Glomerular visceral epithelial cell (primary cell): ENCODE data around the gene FLRT3.

ENCODE experiments used
- DNase-seq: peaks from one replicate; pipeline ENCODE4 v3.0.0-alpha.2; 2016; ENCODE audit errors: extremely low spot score

Gene FLRT3

DNA sequence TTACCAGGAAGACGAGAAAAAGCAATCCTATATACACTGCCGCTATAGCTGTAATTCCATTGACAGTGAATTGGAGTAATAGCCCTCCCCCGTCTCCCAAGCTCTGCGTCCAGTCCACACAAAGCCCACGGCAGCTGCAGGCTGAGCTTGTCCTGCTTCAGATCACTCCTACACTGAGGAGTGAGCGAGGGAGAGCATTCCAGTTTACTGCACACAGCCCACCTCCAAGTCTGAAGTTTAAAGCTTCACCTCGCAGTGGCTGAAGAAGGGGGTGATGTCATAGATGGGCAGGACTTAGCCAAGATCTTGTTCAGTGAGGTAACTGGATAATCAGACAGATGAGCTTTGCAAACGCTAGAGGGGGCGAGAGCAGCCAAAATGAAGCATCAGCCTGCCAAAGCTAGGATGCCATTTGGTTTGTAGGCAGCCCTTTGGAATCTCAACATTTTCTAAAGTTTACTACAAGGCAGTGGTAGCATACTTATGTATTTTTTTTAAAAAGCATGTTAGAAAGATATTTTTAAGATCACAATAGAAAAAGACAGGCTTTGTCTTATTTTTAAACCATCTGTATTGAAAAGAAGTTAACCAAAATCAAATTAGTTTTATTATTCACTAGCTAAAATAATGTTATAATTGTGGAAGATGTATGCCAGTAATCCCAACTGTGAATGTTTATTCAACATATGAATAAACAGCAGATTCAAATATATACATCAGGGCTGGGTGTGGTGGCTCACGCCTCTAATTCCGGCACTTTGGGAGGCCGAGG lies at the start of gene FLRT3:
Gene FLRT3 (minus strand): TSS at position 213 of the 772 bp plus-strand sequence. CDS start 10,106 bp downstream, outside the sequence.
- peak; percentile 95 for DNase-seq

GRCh38 chr20:14386726-14387125 lies 49.3 kb upstream of the FLRT3 start:
- DNase-seq, result no peak

DNA sequence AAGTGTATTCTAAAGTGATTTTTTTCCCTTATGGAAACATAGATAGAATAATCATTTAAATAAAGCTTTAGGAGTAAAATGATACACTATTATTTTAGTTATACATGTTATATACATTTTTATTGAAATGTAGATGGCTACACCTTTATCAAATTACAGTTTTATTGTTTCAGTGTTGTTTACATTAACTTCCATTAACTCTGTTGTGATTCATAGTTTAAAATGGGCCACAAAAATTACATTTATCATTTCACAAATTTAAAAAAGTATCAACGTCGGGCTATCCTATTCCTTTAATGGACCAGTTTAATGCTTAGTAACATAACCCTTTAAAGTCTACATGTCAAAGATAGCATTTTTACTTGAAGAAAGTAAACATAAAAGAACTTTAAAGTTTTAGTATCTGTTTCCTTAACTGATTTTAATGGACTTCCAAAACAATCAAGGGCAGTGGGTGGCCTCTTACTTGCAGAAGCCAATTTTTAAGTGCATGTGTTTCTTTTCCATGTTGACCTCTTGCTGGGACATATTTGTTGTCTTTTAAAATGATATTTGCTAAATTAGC lies 47.8 kb upstream of the FLRT3 start:
- DNase-seq, result no peak

GRCh38 chr20:14384416-14385175 lies 47.2 kb upstream of the FLRT3 start:
- DNase-seq, result no peak

DNA sequence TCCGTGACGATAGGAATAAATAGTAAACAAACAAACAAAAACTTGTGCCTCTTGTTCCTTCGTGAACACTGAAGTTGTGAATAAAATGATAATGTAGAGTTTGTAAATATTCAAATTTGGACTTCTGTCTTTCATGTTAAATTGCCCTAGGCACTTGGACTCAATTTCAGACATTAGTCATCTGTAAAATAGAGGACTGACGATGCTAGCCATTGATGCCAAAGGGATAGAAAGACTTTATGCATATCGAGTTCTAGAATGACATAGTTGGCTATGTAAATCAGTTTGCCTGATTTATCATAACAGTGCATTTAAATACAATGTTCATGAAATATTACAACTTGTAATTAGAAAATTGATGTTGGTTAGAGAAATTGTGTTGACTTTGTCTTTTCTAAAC lies 45.9 kb upstream of the FLRT3 start:
- DNase-seq, result no peak

DNA sequence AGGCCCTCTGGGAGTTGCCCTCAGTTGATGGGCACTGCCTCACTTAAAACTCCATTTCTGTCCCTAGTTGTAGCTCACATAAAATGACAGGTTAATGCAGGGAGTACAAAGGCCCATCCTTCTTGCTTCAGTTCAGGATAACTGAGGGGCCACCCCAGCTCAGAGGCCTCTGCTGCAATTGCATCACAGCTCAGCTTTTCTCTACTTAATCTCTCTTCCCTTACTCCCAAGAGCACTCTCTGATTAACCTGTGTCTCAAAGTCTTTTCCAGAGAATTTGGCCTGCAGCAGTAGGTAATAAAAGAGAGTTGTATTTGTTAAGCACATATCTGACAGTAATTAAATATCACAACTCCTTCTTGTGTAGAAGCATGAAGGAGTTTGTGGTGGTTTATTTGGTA lies 40.9 kb upstream of the FLRT3 start:
- DNase-seq, result no peak

DNA sequence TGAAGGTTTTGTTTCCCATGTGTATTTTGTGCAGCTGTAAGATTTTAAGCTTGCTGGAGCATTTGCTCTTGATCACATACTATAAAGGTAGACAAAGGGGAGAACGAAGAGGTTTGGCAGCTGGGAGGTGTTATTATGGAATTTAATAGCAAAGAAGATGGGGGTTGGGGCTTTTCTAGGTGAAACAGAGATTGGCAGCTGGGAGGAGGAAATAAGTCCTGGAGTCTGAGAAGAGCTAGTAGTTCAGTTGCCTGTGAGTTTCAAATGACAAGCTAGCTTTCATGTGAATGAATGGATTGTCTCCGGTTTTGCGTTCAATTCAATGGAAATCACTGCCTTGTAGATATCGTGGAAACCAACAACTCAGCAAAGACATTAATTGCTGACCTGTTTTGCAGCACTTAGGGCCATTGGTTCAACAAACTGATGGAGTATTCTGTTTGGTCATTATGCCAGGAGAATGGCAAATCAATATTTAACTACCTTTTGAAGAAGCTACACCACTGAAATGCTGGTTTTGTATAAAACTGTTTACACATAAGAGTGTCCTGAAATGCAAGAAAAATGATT lies 38.1 kb upstream of the FLRT3 start:
- DNase-seq, result no peak

DNA sequence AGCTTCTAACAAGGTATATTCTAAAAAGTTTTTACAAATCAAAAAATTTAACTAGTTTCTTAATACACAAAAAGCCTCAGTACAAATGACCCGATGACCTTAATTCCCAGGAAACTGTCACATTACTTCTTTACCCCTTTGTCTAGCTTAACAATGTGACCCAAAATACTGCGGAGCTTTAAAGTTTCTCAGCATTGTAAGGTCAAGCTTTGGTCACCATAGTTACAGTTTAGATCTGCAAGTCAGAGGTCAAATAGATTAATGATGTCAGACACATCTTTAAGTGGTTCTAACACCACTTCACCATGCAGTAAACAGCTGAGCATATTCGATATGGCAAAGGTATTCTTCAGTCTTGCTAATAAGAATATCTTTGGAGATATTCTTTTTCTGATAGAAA lies 36.8 kb upstream of the FLRT3 start:
- DNase-seq, result no peak

- no peak for DNase-seq
Observed at GRCh38 chr20:14361509-14362345, 24.3 kb upstream of the FLRT3 start.

GRCh38 chr20:14360416-14360815 lies 23.0 kb upstream of the FLRT3 start:
- no peak for DNase-seq

DNA sequence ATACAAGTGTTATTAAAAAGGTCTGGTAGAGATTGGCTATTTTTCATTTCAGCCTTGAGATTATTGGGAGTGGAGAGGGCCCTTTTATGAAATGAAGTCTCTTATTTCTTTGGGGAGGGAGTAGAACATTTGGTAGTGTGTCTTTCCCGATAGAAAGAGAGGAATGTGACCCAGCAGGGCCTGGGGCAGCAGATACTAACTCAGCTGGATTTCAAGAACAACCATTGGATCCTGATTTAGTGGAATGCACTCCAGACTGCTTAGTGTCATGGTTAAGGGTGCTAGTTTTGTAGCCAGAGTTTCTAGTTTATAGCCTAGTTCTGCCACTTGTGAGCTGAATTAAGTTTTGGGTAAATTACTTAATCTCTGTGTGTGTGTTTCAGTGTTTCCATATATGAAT lies 18.4 kb upstream of the FLRT3 start:
- DNase-seq, result no peak

- DNase-seq, result no peak
Observed at GRCh38 chr20:14344746-14345145, 7.3 kb upstream of the FLRT3 start.

- DNase-seq, result no peak
Observed at GRCh38 chr20:14343491-14344065, 6.2 kb upstream of the FLRT3 start.

DNA sequence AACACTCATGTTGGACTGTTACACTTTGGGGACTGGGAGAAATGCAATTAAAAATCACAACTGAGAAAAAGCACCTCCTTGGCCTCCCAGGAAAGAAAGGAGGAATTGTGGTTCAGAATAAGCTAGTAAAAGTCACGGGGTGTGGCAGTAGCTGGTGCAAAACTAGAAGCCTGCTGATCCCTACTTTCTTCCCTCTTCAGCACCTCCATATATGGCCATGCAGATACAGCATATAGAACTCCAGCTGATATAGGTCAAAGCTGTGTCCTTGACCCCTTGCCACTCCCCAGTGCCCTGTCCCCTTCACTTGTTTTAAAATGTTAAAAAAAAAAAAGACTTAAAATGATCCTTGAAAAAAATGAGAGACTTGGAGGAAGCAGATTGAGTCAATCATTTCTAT lies 5.5 kb upstream of the FLRT3 start:
- DNase-seq, result no peak

GRCh38 chr20:14341801-14342200 lies 4.4 kb upstream of the FLRT3 start:
- no peak for DNase-seq

DNA sequence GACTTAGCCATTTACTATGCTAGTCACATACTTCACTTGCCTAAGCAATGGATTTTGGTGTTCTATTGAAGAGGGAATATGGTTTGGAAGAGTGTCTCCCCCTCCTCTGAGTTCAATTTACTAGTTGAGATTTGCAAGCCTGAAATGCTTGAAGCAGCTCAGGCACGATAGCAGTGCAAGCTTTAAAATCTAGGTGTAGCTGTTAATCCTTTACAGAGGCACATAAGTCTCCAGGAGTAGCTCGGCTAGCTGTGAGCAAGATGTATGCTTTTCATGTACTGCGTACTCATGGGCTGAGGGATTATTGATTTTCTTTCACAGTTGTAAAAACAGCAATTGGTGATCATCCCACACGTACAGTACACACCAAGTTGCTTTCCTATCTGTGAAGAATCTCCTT lies 726 bp downstream of the FLRT3 start:
- DNase-seq, result peak; percentile 19

GRCh38 chr20:14335052-14335451 lies 2.4 kb downstream of the FLRT3 start:
- DNase-seq, result no peak

GRCh38 chr20:14334306-14334930 lies 3.0 kb downstream of the FLRT3 start:
- DNase-seq, result peak; percentile 46

- no peak for DNase-seq
Observed at GRCh38 chr20:14333721-14334120, 3.7 kb downstream of the FLRT3 start.

DNA sequence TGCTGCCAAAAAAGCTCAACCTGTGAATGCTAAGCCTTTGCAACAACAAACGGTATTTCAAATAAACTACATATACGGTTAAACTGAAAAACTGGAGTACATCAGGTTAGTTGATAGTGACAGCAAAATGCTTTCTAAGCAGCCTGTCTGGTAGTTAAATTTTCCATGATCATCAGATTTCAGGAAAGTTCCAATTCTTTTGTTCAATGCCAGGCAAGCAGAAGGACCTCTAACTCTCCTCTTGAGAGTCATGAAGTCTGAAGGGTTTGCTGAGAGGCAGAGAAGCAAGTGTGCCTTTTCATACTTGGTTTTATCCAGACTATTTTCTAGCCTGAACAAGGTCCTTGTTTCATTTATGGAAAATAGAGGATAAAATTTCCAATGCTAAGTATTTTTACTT lies 4.5 kb downstream of the FLRT3 start:
- DNase-seq, result no peak

GRCh38 chr20:14331646-14332045 lies 5.8 kb downstream of the FLRT3 start:
- no peak for DNase-seq
